Upper lobe of left lung (tissue), 6 donors: ENCODE measurements around the gene MED19. TPM values are rescaled to one million over a fixed set of nuclear protein-coding genes. Genes with fewer than 3 reads are reported as not detected.

ENCODE experiments used
- ATAC-seq, 2 donors: fragments of 200-7000 bp; cut with Tn5 transposase; one replicate each; pipeline ENCODE4 v1.9.1; 2022; ENCODE audit warnings: mild to moderate bottlenecking in 2 of 2, moderate library complexity in 2 of 2; ENCODE audit not compliant: low FRiP score in 2 of 2
- DNase-seq, 2 donors: peaks; one replicate each; pipeline ENCODE4 v3.0.0-alpha.2; 2019 to 2020
- H3K27ac ChIP-seq, 4 donors: fragments of 200-600 bp; sonication (generic); one replicate each; pipeline ENCODE4 v1.5.1; 2016 to 2019
- H3K27me3 ChIP-seq, 4 donors: fragments of 200-600 bp; sonication (generic); one replicate each; pipeline ENCODE4 v1.5.1; 2017 to 2019
- H3K36me3 ChIP-seq, 4 donors: fragments of 200-600 bp; sonication (generic); one replicate each; pipeline ENCODE4 v1.5.1; 2016 to 2019
- H3K4me1 ChIP-seq, 4 donors: fragments of 200-600 bp; sonication (generic); one replicate each; pipeline ENCODE4 v1.5.1; 2018 to 2019
- H3K4me3 ChIP-seq, 4 donors: fragments of 200-600 bp; sonication (generic); one replicate each; pipeline ENCODE4 v1.5.1; 2017 to 2019; ENCODE audit warnings: mild to moderate bottlenecking in 2 of 4, moderate library complexity in 1 of 4
- H3K9me3 ChIP-seq, 4 donors: fragments of 200-600 bp; sonication (generic); one replicate each; pipeline ENCODE4 v1.5.1; 2018 to 2019
- EP300 ChIP-seq, 4 donors: sonication (generic); formaldehyde crosslinking; IDR thresholded peaks; one replicate each; pipeline ENCODE4 v1.5.1; 2017; ENCODE audit warnings: antibody characterized with exemption in 4 of 4, control low read depth in 2 of 4
- POLR2A ChIP-seq, 4 donors: fragments of 450-650 bp; IDR thresholded peaks; one replicate each; pipeline ENCODE4 v1.5.1; 2016 to 2017; ENCODE audit warnings: antibody characterized with exemption in 4 of 4, mild to moderate bottlenecking in 2 of 4
- POLR2AphosphoS5 ChIP-seq, 2 donors: sonication (generic); formaldehyde crosslinking; IDR thresholded peaks; one replicate each; pipeline ENCODE4 v1.5.1; 2017; ENCODE audit warnings: antibody characterized with exemption in 2 of 2
- WGBS, 2 donors: methylation state at CpG; one replicate each; pipeline ENCODE4 v1.1.5; 2017 to 2018; 5-methylcytosine and 5-hydroxymethylcytosine counted together
- total RNA-seq, 6 donors: library from RNA; depleted of rRNA in 4 of 6; stranded (reverse); fragments of >200 nt in 4 of 6; gene quantifications; one replicate each; pipeline versions ENCODE4 v1.1.0 to v1.2.1, GENCODE V29; 2016 to 2021
- TF ChIP-seq, protein P1 (sequence below), 6 experiments: fragments of 450-650 bp in 4 of 6; fragments of 200-600 bp in 2 of 6; sonication (generic) in 2 of 6; IDR thresholded peaks; one replicate each; pipeline ENCODE4 v1.5.1; 2016 to 2019; ENCODE audit warnings: antibody characterized with exemption in 6 of 6
- donor health status: DM: no; HTN: no; CAD: no; lungs with moderate emphysema.
- donor health status: DM: no; HTN: yes; CAD: no; lungs with severe emphysema.

Gene MED19
- total RNA-seq, 6 donors from 2014 or later, result 7.4 to 14.9 (median 13.5) TPM

DNA sequence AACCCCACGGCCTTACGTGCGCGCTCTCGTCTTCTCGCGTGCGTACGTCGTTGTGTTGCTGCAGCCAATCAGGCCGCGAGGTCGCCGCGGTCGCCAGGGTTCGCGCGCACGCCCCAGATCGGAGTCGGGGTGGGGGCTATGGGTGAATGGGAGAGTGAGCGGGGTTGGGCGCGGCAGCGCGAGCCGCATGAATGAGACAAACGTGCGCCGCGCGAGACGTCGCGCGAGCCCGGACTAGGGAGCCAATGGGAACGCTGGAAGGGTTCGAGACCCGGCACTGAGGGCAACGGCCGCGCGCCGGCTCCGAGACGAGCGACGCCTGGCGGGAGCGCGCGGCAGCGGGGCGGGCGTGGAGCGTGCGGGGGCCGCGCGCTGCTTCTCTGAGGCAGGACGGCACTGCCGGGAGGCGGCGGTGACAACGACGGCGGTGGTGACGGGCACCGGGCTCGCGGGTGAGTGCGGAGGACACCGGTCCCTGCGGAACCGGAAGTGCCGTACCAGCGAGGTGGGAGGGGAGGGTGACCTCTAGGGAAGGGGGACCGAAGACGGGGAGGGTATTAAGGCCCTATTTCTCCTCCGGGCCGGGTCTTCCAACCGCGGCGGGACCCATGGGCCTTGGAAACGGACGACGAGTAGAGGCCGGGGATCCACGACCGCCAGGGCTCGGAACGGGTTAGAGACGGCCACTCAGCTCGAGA lies 44.1 kb downstream of the MED19 start, which contains the start of gene ZDHHC5:
Gene ZDHHC5, plus strand, starts transcription at position 379 of the 698 bp plus-strand sequence. CDS start 4,977 bp downstream, outside the sequence.
- TF ChIP-seq, protein P1, sequence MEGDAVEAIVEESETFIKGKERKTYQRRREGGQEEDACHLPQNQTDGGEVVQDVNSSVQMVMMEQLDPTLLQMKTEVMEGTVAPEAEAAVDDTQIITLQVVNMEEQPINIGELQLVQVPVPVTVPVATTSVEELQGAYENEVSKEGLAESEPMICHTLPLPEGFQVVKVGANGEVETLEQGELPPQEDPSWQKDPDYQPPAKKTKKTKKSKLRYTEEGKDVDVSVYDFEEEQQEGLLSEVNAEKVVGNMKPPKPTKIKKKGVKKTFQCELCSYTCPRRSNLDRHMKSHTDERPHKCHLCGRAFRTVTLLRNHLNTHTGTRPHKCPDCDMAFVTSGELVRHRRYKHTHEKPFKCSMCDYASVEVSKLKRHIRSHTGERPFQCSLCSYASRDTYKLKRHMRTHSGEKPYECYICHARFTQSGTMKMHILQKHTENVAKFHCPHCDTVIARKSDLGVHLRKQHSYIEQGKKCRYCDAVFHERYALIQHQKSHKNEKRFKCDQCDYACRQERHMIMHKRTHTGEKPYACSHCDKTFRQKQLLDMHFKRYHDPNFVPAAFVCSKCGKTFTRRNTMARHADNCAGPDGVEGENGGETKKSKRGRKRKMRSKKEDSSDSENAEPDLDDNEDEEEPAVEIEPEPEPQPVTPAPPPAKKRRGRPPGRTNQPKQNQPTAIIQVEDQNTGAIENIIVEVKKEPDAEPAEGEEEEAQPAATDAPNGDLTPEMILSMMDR (IDR thresholded peaks at IDR 0.05), result peak; percentile 47 to 87 (median 80)
- peak in 3 of 4 donors; percentile 59 to 91 (median 90) for TF ChIP-seq POLR2A (IDR thresholded peaks at IDR 0.05)
- no peak for TF ChIP-seq EP300 (IDR thresholded peaks at IDR 0.05)
- peak; percentile 76 to 80 for TF ChIP-seq POLR2AphosphoS5 (IDR thresholded peaks at IDR 0.05)
- H3K36me3 ChIP-seq, result peaks cover 0 to 11% (median 9%) of the 10 kb centered on the region in 4 donors
- peaks cover 18 to 31% (median 26%) of the 10 kb centered on the region in 4 donors for H3K4me1 ChIP-seq
- H3K27ac ChIP-seq, result peak within 1 kb of the TSS; percentile 96 to 99 (median 98)
- H3K9me3 ChIP-seq, result no peaks in the 10 kb centered on the region
- H3K27me3 ChIP-seq, result no peaks in the 10 kb centered on the region
- ATAC-seq (peak; percentile 96 to 99), DNase-seq (peak; percentile 98 to 100)
- WGBS, 2 donors, result 0 to 1% methylated on average over 28 to 94 of the region's 96 CpGs
- peak within 1 kb of the TSS; percentile 71 to 94 (median 74) for H3K4me3 ChIP-seq

DNA sequence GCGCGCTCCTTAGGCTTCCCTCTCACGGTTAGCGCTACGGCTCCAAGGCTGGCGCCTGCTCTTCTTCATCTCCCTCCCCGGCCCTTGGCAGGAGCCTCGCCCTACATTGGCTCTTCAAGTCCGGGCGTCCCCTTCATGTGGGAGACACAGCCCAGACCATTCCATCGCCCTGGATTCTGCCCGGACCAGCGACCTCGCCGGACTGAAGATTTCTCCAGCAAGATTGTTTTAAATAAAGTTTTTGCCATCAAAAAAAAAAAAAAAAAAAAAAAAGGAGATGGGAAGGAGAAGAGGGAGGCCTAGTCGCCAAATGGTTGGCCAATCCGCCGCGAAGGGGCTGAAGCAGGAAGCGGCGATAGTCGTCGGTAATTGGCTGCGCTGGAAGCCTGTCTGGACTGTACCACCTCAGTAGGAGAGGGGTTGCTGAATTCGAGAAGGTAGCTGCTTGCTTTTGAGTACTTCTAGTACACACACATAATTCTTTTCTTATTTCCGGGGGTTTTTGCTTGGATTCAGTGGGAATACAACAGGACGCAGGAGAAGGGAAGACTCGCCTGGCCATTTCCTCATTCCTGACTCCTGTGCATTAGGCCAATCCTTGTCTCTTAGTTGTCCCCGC lies 44.8 kb downstream of the MED19 start:
- Histone ChIP-seq H3K4me3 (peak overlapping the region; percentile 71 to 94 (median 74)), H3K4me1 (peaks cover 18 to 31% (median 26%) of the 10 kb centered on the region in 4 donors), H3K9me3 (no peaks in the 10 kb centered on the region), H3K36me3 (peaks cover 0 to 9% (median 8%) of the 10 kb centered on the region in 4 donors), H3K27me3 (no peaks in the 10 kb centered on the region), H3K27ac (peak overlapping the region; percentile 96 to 99 (median 98))
- DNase-seq (peak; percentile 88 to 99), ATAC-seq (peak; percentile 95 to 97)
- TF ChIP-seq, protein P1 (IDR thresholded peaks at IDR 0.05), result no peak
- TF ChIP-seq POLR2AphosphoS5 (IDR thresholded peaks at IDR 0.05), result peak in 1 of 2 donors; percentile 11
- 0 to 1% methylated on average over 25 to 29 of the region's 29 CpGs for WGBS, 2 donors

DNA sequence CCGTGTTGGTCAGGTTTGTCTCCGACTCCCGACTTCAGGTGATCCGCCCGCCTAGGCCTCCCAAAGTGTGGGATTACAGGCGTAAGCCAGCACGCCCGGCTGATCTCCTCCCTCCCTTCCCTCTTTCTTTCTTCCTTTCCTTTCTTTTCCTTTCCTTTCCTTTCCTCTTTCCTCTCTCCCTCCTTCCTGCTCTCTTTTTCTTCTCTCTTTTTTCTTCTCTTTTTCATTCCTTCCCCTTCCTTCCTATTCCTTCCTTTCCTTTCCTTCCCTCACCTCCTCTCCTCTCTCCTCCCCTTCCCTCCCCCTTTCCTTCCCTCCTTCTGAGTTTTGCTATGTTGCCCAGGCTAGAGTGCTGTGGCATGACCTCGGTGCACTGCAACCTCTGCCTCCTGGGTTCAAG lies 48.0 kb downstream of the MED19 start:
- H3K9me3 ChIP-seq, result no peaks in the 10 kb centered on the region
- WGBS, 2 donors, result 80 to 94% methylated on average over 9 of the region's 9 CpGs
- no peaks in the 10 kb centered on the region for H3K27me3 ChIP-seq
- peaks cover 23 to 38% (median 30%) of the 10 kb centered on the region in 4 donors for H3K36me3 ChIP-seq
- H3K27ac ChIP-seq, result no peak overlapping the region
- DNase-seq (no peak), ATAC-seq (no peak)
- H3K4me3 ChIP-seq, result no peak overlapping the region
- peaks cover 4 to 27% (median 9%) of the 10 kb centered on the region in 4 donors for H3K4me1 ChIP-seq
- no peak for TF ChIP-seq POLR2AphosphoS5 (IDR thresholded peaks at IDR 0.05)
- TF ChIP-seq, protein P1 (IDR thresholded peaks at IDR 0.05), result no peak
- TF ChIP-seq POLR2A (IDR thresholded peaks at IDR 0.05), result no peak
- no peak for TF ChIP-seq EP300 (IDR thresholded peaks at IDR 0.05)

DNA sequence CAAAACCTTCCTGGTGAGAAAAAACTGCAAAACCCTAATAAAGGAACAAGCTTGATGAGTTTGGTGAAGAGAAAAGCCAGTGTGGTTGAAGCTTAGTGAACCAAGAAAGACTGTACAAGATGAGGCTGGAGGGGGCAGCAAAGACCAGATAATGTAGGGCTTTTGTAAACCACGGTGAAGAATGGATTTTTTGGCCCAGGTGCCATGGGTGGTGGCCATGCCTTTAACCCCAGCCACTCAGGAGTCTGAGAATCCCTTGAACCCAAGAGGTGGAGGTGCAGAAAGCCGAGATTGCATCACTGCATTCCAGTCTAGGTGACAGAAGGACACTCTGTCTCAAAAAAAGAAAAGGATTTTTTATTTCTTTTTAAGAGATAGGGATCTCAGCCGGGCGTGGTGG lies 49.1 kb downstream of the MED19 start:
- 66 to 68% methylated on average over 4 of the region's 4 CpGs for WGBS, 2 donors
- Histone ChIP-seq H3K4me3 (no peak overlapping the region), H3K4me1 (peaks cover 9 to 37% (median 17%) of the 10 kb centered on the region in 4 donors), H3K27me3 (no peaks in the 10 kb centered on the region), H3K36me3 (peaks cover 23 to 38% (median 30%) of the 10 kb centered on the region in 4 donors), H3K27ac (no peak overlapping the region), H3K9me3 (no peaks in the 10 kb centered on the region)
- ATAC-seq (no peak), DNase-seq (no peak)
- TF ChIP-seq POLR2AphosphoS5 (IDR thresholded peaks at IDR 0.05) (no peak), POLR2A (IDR thresholded peaks at IDR 0.05) (no peak), EP300 (IDR thresholded peaks at IDR 0.05) (no peak)
- TF ChIP-seq, protein P1 (IDR thresholded peaks at IDR 0.05), result no peak
